Measurements from ENCODE around the gene FAM83E. TPM values are rescaled to one million over a fixed set of nuclear protein-coding genes. Genes with fewer than 3 reads are reported as not detected.
A peak's percentile ranks its signal among the peaks of the same experiment; 100 is the strongest.

Gene FAM83E
- total and polyA plus RNA-seq, 10 of the 15 experiments (the other 5 are each of a cell fraction or from before 2014, with no cell fraction given), result 0.14 to 2.5 (median 0.33) TPM; not detected in 4

- TF ChIP-seq SMAD5 (IDR thresholded peaks at IDR 0.05; ENCODE audit: low read depth), result no peak; the same call in 1 of the 2 replicates
- peak; percentile 95 for TF ChIP-seq RAD51 (IDR thresholded peaks at IDR 0.05)
- 0 out of 2 replicates have a peak, but pooled peaks have one; percentile 17 for TF ChIP-seq PKNOX1 (IDR thresholded peaks at IDR 0.05)
- TF ChIP-seq CTCF (IDR thresholded peaks at IDR 0.05 in 2 of 3, conservative IDR thresholded peaks at IDR 0.05 in 1 of 3; ENCODE audit: control insufficient read depth in 2 of 3, extremely low read depth in 1 of 3, insufficient read depth in 1 of 3, low read depth in 3 of 3, low read length in 3 of 3), result no peak
- no peak for TF ChIP-seq CEBPB (IDR thresholded peaks at IDR 0.05; ENCODE audit: borderline replicate concordance in 1 of 2, low read depth in 2 of 2, low read length in 2 of 2)
- no peak for TF ChIP-seq FOXK2 (IDR thresholded peaks at IDR 0.05)
- TF ChIP-seq ATF3 (IDR thresholded peaks at IDR 0.05; ENCODE audit: borderline replicate concordance, extremely low read depth, low read depth, low read length), result peak; percentile 66; the same call in 1 of the 2 replicates
- TF ChIP-seq POLR2AphosphoS2 (IDR thresholded peaks at IDR 0.05; ENCODE audit: low read depth, low read length), result 0 out of 2 replicates have a peak, but pooled peaks have one; percentile 85
- TF ChIP-seq MTA2 (IDR thresholded peaks at IDR 0.05; ENCODE audit: low read depth), result peak; percentile 15; the same call in 1 of the 2 replicates
- peak; percentile 74 for TF ChIP-seq SP1 (IDR thresholded peaks at IDR 0.05; ENCODE audit: low read depth, low read length)
- TF ChIP-seq MTA3 (IDR thresholded peaks at IDR 0.05; ENCODE audit: borderline replicate concordance, low read length), result no peak
- peak; percentile 78 for TF ChIP-seq POLR2A (IDR thresholded peaks at IDR 0.05; ENCODE audit: low read depth, low read length)
- TF ChIP-seq SRF (IDR thresholded peaks at IDR 0.05; ENCODE audit: low read depth in 2 of 2, low read length in 2 of 2), result peak in 1 of 2 experiments; percentile 49; a peak in 2 of 4 replicates
- peak; percentile 57 for TF ChIP-seq MXI1 (IDR thresholded peaks at IDR 0.05; ENCODE audit: low read depth, low read length)
- TF ChIP-seq CHD1 (IDR thresholded peaks at IDR 0.05; ENCODE audit: low read depth, low read length), result no peak
- no peak for TF ChIP-seq HDAC2 (IDR thresholded peaks at IDR 0.05)
- TF ChIP-seq ZZZ3 (IDR thresholded peaks at IDR 0.05; ENCODE audit: control insufficient read depth, insufficient read length, low read depth), result no peak
- TF ChIP-seq EGR1 (IDR thresholded peaks at IDR 0.05; ENCODE audit: borderline replicate concordance in 1 of 2, low read depth in 2 of 2, low read length in 2 of 2), result no peak; a peak in 1 of 3 replicates
- peak; percentile 71 for TF ChIP-seq NR2F1 (conservative IDR thresholded peaks at IDR 0.05)
- TF ChIP-seq NFXL1 (IDR thresholded peaks at IDR 0.05; ENCODE audit: borderline replicate concordance), result peak; percentile 100
- 0 out of 2 replicates have a peak, but pooled peaks have one; percentile 14 for TF ChIP-seq TCF3 (IDR thresholded peaks at IDR 0.05; ENCODE audit: borderline replicate concordance, insufficient read depth, low read depth, low read length)
- TF ChIP-seq LARP7 (IDR thresholded peaks at IDR 0.05), result peak; percentile 69; the same call in 1 of the 2 replicates
- TF ChIP-seq NR2C1 (IDR thresholded peaks at IDR 0.05), result no peak
- TF ChIP-seq USF1 (IDR thresholded peaks at IDR 0.05; ENCODE audit: borderline replicate concordance, extremely low read length, insufficient read depth, low read depth, low read length), result peak; percentile 93
- TF ChIP-seq E2F4 (IDR thresholded peaks at IDR 0.05; ENCODE audit: low read depth, low read length), result no peak
Measured at GRCh38 chr19:48634424-48635262, 19.8 kb upstream of the FAM83E start (continued).

All from GM12878 (cell line).